IMR-90 (cell line): ENCODE data around the gene USP53. TPM values are rescaled to one million over a fixed set of nuclear protein-coding genes. Genes with fewer than 3 reads are reported as not detected.
A peak's percentile ranks its signal among the peaks of the same experiment; 100 is the strongest.

Source experiments
- ATAC-seq: fragments of 200-7000 bp; cut with Tn5 transposase; 2 replicates; pipeline ENCODE4 v1.9.1; 2020; ENCODE audit warnings: low read depth, mild to moderate bottlenecking, moderate library complexity
- BruUV-seq: library from RNA; stranded (reverse); fragments of 400-500 nt; replicated peaks from 2 replicates; lab custom pipeline; 2021; lab: Mats Ljungman, UMichigan
- CTCF ChIA-PET: fragments of 300-600 bp; formaldehyde crosslinking; extraction: SDS; loops from one replicate; lab custom pipeline; 2021; ENCODE audit warnings: antibody characterized with exemption; lab: Yijun Ruan, JAX
- POLR2A ChIA-PET: fragments of 300-600 bp; sonication (Branson Sonifier 250); formaldehyde crosslinking; loops from one replicate; lab custom pipeline; 2022; ENCODE audit warnings: antibody characterized with exemption; ENCODE audit not compliant: unreplicated experiment; lab: Charles Lee
- DNase-seq: peaks from one replicate; pipeline ENCODE4 v3.0.0; 2013
- H2AFZ ChIP-seq: replicated peaks from 2 replicates; pipeline ENCODE3; 2013; ENCODE audit warnings: low read length, mild to moderate bottlenecking; ENCODE audit not compliant: poor library complexity
- H2AK5ac ChIP-seq: 2 replicates; pipeline ENCODE4 v1.6.1; 2013; ENCODE audit warnings: low read depth, low read length, inconsistent platforms
- H2AK9ac ChIP-seq: replicated peaks from 2 replicates; pipeline ENCODE3; 2013; ENCODE audit warnings: mild to moderate bottlenecking, low read depth, low read length, moderate library complexity; ENCODE audit not compliant: poor library complexity
- H2BK120ac ChIP-seq: 2 replicates; pipeline ENCODE4 v1.6.1; 2013; ENCODE audit warnings: low read depth, low read length, inconsistent platforms
- H2BK15ac ChIP-seq: 3 replicates; pipeline ENCODE4 v1.6.1; 2013; ENCODE audit warnings: low read depth, low read length, inconsistent platforms
- H2BK20ac ChIP-seq: 2 replicates; pipeline ENCODE4 v1.6.1; 2013; ENCODE audit warnings: low read depth, mild to moderate bottlenecking, inconsistent platforms, low read length, moderate library complexity
- H2BK5ac ChIP-seq: 2 replicates; pipeline ENCODE4 v1.6.1; 2013; ENCODE audit warnings: mild to moderate bottlenecking, low read depth, low read length, inconsistent platforms; ENCODE audit not compliant: poor library complexity, severe bottlenecking
- H3K14ac ChIP-seq: replicated peaks from 2 replicates; pipeline ENCODE4 v1.6.1; 2013; ENCODE audit warnings: low read depth, low read length, inconsistent platforms
- H3K18ac ChIP-seq: 2 replicates; pipeline ENCODE4 v1.6.1; 2013; ENCODE audit warnings: low read depth, low read length, control low read depth
- H3K23ac ChIP-seq: 2 replicates; pipeline ENCODE4 v1.6.1; 2013; ENCODE audit warnings: low read depth, low read length, inconsistent platforms
- H3K27ac ChIP-seq: 2 replicates; pipeline ENCODE4 v1.5.1; 2013; ENCODE audit warnings: mild to moderate bottlenecking, control low read depth, low read length; ENCODE audit not compliant: insufficient read depth
- H3K27me3 ChIP-seq: 2 replicates; pipeline ENCODE4 v1.6.1; 2013; ENCODE audit warnings: low read length; ENCODE audit not compliant: control insufficient read depth, insufficient read depth
- H3K36me3 ChIP-seq: 2 replicates; pipeline ENCODE4 v1.6.1; 2013; ENCODE audit warnings: low read length, mixed read lengths; ENCODE audit not compliant: control insufficient read depth, insufficient read depth
- H3K4ac ChIP-seq: 2 replicates; pipeline ENCODE4 v1.6.1; 2013; ENCODE audit warnings: low read depth, low read length, inconsistent platforms
- H3K4me1 ChIP-seq: 2 replicates; pipeline ENCODE4 v1.6.1; 2013; ENCODE audit warnings: low read length, mixed read lengths; ENCODE audit not compliant: control insufficient read depth, insufficient read depth
- H3K4me2 ChIP-seq: 2 replicates; pipeline ENCODE4 v1.6.1; 2013; ENCODE audit warnings: low read depth, mild to moderate bottlenecking, control low read depth, low read length, moderate library complexity
- H3K4me3 ChIP-seq: 2 replicates; pipeline ENCODE4 v1.5.1; 2013; ENCODE audit warnings: low read depth, mild to moderate bottlenecking, control low read depth, low read length, moderate library complexity; ENCODE audit not compliant: insufficient read depth
- H3K56ac ChIP-seq: 2 replicates; pipeline ENCODE4 v1.6.1; 2013; ENCODE audit warnings: low read length, inconsistent platforms; ENCODE audit not compliant: insufficient read depth; ENCODE audit errors: extremely low read depth
- H3K79me1 ChIP-seq, 2 experiments: 2 replicates each; pipeline ENCODE4 v1.6.1; 2013; ENCODE audit warnings: low read length in 2 of 2, inconsistent platforms in 1 of 2, low read depth in 1 of 2
- H3K9ac ChIP-seq: 2 replicates; pipeline ENCODE4 v1.6.1; 2013; ENCODE audit warnings: low read depth, low read length, control low read depth
- H3K9me1 ChIP-seq: 2 replicates; pipeline ENCODE4 v1.6.1; 2013; ENCODE audit warnings: low read length, inconsistent platforms; ENCODE audit not compliant: insufficient read depth
- H3K9me3 ChIP-seq: 2 replicates; pipeline ENCODE4 v1.6.1; 2013; ENCODE audit warnings: low read length; ENCODE audit not compliant: control insufficient read depth, insufficient read depth
- H4K20me1 ChIP-seq: 2 replicates; pipeline ENCODE4 v1.6.1; 2013; ENCODE audit warnings: low read length, inconsistent platforms; ENCODE audit not compliant: insufficient read depth
- H4K5ac ChIP-seq: 2 replicates; pipeline ENCODE4 v1.6.1; 2013; ENCODE audit warnings: mild to moderate bottlenecking, low read depth, low read length, control low read depth
- H4K8ac ChIP-seq, 2 experiments: 2 replicates each; pipeline ENCODE4 v1.6.1; 2013; ENCODE audit warnings: low read depth in 2 of 2, low read length in 2 of 2, control low read depth in 1 of 2, inconsistent platforms in 1 of 2
- H4K91ac ChIP-seq: 2 replicates; pipeline ENCODE4 v1.6.1; 2013; ENCODE audit warnings: low read depth, low read length, inconsistent platforms; ENCODE audit not compliant: insufficient read depth
- BHLHE40 ChIP-seq: fragments of 150-350 bp; IDR thresholded peaks from 2 replicates; pipeline ENCODE4 v1.6.1; 2016; ENCODE audit warnings: mild to moderate bottlenecking, low read depth, low read length
- CEBPB ChIP-seq: IDR thresholded peaks from 2 replicates; pipeline ENCODE4 v1.6.1; 2012; ENCODE audit warnings: low read depth, low read length, improper control_type of control experiment
- CHD1 ChIP-seq: IDR thresholded peaks from 2 replicates; pipeline ENCODE4 v1.6.1; 2012; ENCODE audit warnings: low read depth, low read length, improper control_type of control experiment
- FOS ChIP-seq: fragments of 150-350 bp; IDR thresholded peaks from 2 replicates; pipeline ENCODE4 v1.6.1; 2016; ENCODE audit warnings: low read depth, low read length
- MAFK ChIP-seq: IDR thresholded peaks from 2 replicates; pipeline ENCODE4 v1.6.1; 2012; ENCODE audit warnings: low read depth, low read length, improper control_type of control experiment
- MXI1 ChIP-seq: IDR thresholded peaks from 2 replicates; pipeline ENCODE4 v1.6.1; 2012; ENCODE audit warnings: low read depth, mild to moderate bottlenecking, low read length, moderate library complexity, borderline replicate concordance
- NFE2L2 ChIP-seq: fragments of 150-350 bp; IDR thresholded peaks from 2 replicates; pipeline ENCODE4 v1.6.1; 2016; ENCODE audit warnings: low read depth, mild to moderate bottlenecking, low read length
- RCOR1 ChIP-seq: IDR thresholded peaks from 2 replicates; pipeline ENCODE4 v1.6.1; 2012; ENCODE audit warnings: mild to moderate bottlenecking, low read length, improper control_type of control experiment; ENCODE audit not compliant: insufficient replicate concordance
- RFX5 ChIP-seq: IDR thresholded peaks from 2 replicates; pipeline ENCODE4 v1.8.0; 2012; ENCODE audit warnings: low read depth, mild to moderate bottlenecking, low read length, moderate library complexity
- SMC3 ChIP-seq: fragments of 150-350 bp; IDR thresholded peaks from 2 replicates; pipeline ENCODE4 v1.6.1; 2016; ENCODE audit warnings: low read depth, mild to moderate bottlenecking, antibody characterized with exemption, low read length, moderate library complexity
- WGBS, 2 experiments: methylation state at CpG; one replicate each; pipeline versions ENCODE4 v1.1.5 to v1.1.7; 2013; ENCODE audit warnings: missing lambda C conversion rate in 2 of 2; ENCODE audit not compliant: insufficient read length in 1 of 2; ENCODE audit errors: extremely low coverage in 2 of 2; 5-methylcytosine and 5-hydroxymethylcytosine counted together
- dilution Hi-C: fragments of 300-500 bp; cut with HindIII; formaldehyde crosslinking; loops from one replicate; pipeline ENCODE4 v1.14.3; 2018; ENCODE audit warnings: low sequenced_read_pairs; ENCODE audit not compliant: unreplicated experiment
- in situ Hi-C: fragments of 300-500 bp; cut with MboI; formaldehyde crosslinking; loops from 3 replicates; pipeline ENCODE4 v1.14.3; 2019; ENCODE audit warnings: low sequenced_read_pairs, inconsistent platforms, mixed read lengths
- intact Hi-C: fragments of 100-400 bp; cut with micrococcal nuclease; formaldehyde crosslinking; loops from 2 replicates; pipeline ENCODE4 v1.10.0; 2022
- polyA plus RNA-seq, 3 experiments: library from polyadenylated mRNA; depleted of rRNA; stranded (reverse); fragments of >200 nt; gene quantifications; 2 replicates each; pipeline ENCODE4 v1.2.3, GENCODE V29; 2012; ENCODE audit warnings: low replicate concordance in 1 of 3
- total RNA-seq: library from RNA; depleted of rRNA; stranded (reverse); fragments of >200 nt; gene quantifications from 2 replicates; pipeline ENCODE4 v1.2.3, GENCODE V29; 2012
- TF ChIP-seq, protein P1 (sequence below): fragments of 150-350 bp; IDR thresholded peaks from 2 replicates; pipeline ENCODE4 v1.6.1; 2016; ENCODE audit warnings: low read depth, mild to moderate bottlenecking, low read length, moderate library complexity, borderline replicate concordance
- TF ChIP-seq, protein P2 (sequence below): fragments of 150-350 bp; IDR thresholded peaks from 2 replicates; pipeline ENCODE4 v1.6.1; 2017; ENCODE audit warnings: mild to moderate bottlenecking, antibody characterized with exemption, low read length, low read depth
- TF ChIP-seq, protein P3 (sequence below): conservative IDR thresholded peaks from 2 replicates; pipeline ENCODE4 v1.5.1; 2012; ENCODE audit warnings: mild to moderate bottlenecking, low read depth, low read length, improper control_type of control experiment

The USP53 gene
- total and polyA plus RNA-seq, 2 of the 4 experiments (the other 2 are of a cell fraction): 11.2 to 24.0 TPM

DNA sequence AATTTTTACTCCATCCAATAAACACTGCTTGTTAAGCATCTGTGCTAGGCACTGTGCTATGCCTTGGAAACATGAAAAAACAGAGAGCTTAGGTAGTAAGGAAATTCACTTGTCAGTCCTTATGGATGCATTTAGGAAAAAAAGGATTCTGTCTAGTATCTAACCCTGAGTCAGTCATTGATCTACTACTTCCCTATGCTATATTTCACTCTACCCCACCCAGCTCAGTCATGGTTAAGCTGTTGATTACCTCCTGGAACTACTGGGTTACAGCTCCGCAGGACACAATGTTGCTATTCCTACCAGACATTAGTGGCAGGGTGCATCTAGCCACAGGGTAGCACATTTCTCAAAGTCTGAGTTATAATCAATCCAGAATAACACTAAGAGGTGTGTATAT is 2.9 kb upstream of the USP53 start:
- Histone ChIP-seq H2AFZ (peak overlapping the region; percentile 73), H3K18ac (peak overlapping the region; percentile 62; the same call in 1 of the 2 replicates), H3K36me3 (no peaks in the 10 kb centered on the region), H3K27me3 (no peaks in the 10 kb centered on the region), H2BK20ac (peak overlapping the region; percentile 89), H3K79me1 (peaks cover 4 to 20% of the 10 kb centered on the region in 2 experiments; a peak in 3 of 4 replicates), H2AK9ac (no peak overlapping the region), H2BK15ac (peak overlapping the region; percentile 99), H3K14ac (peak overlapping the region; percentile 93), H2BK120ac (peak overlapping the region; percentile 95), H4K8ac (peak overlapping the region; percentile 46 to 69), H3K4me2 (no peak overlapping the region; the same call in 1 of the 2 replicates), H3K27ac (peak overlapping the region; percentile 56), H4K5ac (peak overlapping the region; percentile 46; the same call in 1 of the 2 replicates), H3K23ac (peak overlapping the region; percentile 39; the same call in 1 of the 2 replicates), H3K9me1 (peaks cover 4% of the 10 kb centered on the region; the same call in 1 of the 2 replicates), H2AK5ac (peak overlapping the region; percentile 94), H3K56ac (peak overlapping the region; percentile 49), H2BK5ac (peak overlapping the region; percentile 91), H3K4me1 (peaks cover 3% of the 10 kb centered on the region; the same call in 1 of the 2 replicates), H3K9me3 (no peaks in the 10 kb centered on the region), H3K4me3 (no peak overlapping the region), H3K9ac (no peak overlapping the region), H4K20me1 (no peaks in the 10 kb centered on the region), H4K91ac (peak overlapping the region; percentile 81), H3K4ac (peak overlapping the region; percentile 90)
- ATAC-seq (no peak), DNase-seq (no peak)
- BruUV-seq: no TSS peak
- no CpG with 5 or more reads among the region's 1 CpG for WGBS, 2 experiments
- dilution Hi-C loops (no loop called here), intact Hi-C loops (no loop called here), in situ Hi-C loops (no loop called here)
- ChIA-PET CTCF (no interaction called here), POLR2A (interaction anchor here (1.0 kb wide), 1 partner anchor 106 kb away, joined by 3 read pairs; no protein-coding TSS in a partner anchor)
- TF ChIP-seq RFX5 (no peak), NFE2L2 (no peak), FOS (no peak), BHLHE40 (no peak), MAFK (no peak), CHD1 (no peak), RCOR1 (no peak), MXI1 (no peak), CEBPB (no peak), SMC3 (no peak)
- TF ChIP-seq, protein P1, sequence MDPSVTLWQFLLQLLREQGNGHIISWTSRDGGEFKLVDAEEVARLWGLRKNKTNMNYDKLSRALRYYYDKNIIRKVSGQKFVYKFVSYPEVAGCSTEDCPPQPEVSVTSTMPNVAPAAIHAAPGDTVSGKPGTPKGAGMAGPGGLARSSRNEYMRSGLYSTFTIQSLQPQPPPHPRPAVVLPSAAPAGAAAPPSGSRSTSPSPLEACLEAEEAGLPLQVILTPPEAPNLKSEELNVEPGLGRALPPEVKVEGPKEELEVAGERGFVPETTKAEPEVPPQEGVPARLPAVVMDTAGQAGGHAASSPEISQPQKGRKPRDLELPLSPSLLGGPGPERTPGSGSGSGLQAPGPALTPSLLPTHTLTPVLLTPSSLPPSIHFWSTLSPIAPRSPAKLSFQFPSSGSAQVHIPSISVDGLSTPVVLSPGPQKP: no peak
- TF ChIP-seq, protein P2, sequence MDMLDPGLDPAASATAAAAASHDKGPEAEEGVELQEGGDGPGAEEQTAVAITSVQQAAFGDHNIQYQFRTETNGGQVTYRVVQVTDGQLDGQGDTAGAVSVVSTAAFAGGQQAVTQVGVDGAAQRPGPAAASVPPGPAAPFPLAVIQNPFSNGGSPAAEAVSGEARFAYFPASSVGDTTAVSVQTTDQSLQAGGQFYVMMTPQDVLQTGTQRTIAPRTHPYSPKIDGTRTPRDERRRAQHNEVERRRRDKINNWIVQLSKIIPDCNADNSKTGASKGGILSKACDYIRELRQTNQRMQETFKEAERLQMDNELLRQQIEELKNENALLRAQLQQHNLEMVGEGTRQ: no peak
- TF ChIP-seq, protein P3, sequence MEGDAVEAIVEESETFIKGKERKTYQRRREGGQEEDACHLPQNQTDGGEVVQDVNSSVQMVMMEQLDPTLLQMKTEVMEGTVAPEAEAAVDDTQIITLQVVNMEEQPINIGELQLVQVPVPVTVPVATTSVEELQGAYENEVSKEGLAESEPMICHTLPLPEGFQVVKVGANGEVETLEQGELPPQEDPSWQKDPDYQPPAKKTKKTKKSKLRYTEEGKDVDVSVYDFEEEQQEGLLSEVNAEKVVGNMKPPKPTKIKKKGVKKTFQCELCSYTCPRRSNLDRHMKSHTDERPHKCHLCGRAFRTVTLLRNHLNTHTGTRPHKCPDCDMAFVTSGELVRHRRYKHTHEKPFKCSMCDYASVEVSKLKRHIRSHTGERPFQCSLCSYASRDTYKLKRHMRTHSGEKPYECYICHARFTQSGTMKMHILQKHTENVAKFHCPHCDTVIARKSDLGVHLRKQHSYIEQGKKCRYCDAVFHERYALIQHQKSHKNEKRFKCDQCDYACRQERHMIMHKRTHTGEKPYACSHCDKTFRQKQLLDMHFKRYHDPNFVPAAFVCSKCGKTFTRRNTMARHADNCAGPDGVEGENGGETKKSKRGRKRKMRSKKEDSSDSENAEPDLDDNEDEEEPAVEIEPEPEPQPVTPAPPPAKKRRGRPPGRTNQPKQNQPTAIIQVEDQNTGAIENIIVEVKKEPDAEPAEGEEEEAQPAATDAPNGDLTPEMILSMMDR: no peak
